H1 (cell line): ENCODE results near the gene SLC38A8. TPM values are rescaled to one million over a fixed set of nuclear protein-coding genes. Genes with fewer than 3 reads are reported as not detected.

Source experiments
- EP300 ChIP-seq, 2 experiments: IDR thresholded peaks; 1 replicate in 1 of 2; 2 replicates in 1 of 2; pipeline ENCODE4 v1.6.1; 2011 to 2012; ENCODE audit warnings: low read depth in 2 of 2, low read length in 2 of 2, mild to moderate bottlenecking in 2 of 2, borderline replicate concordance in 1 of 2, inconsistent platforms in 1 of 2, moderate library complexity in 1 of 2
- HDAC6 ChIP-seq: IDR thresholded peaks from one replicate; pipeline ENCODE4 v1.7.1; 2012; ENCODE audit warnings: low read depth, mild to moderate bottlenecking, inconsistent platforms, low read length, moderate library complexity
- KDM1A ChIP-seq: fragments of 200-600, 300-600 bp; sonication (generic); IDR thresholded peaks from 2 replicates; pipeline ENCODE4 v1.7.1; 2016; ENCODE audit warnings: mild to moderate bottlenecking, low read length, borderline replicate concordance
- NANOG ChIP-seq: IDR thresholded peaks from 2 replicates; pipeline ENCODE4 v1.6.1; 2011; ENCODE audit warnings: low read length, low read depth, mild to moderate bottlenecking, inconsistent platforms; ENCODE audit not compliant: insufficient read depth, poor library complexity, severe bottlenecking
- TCF12 ChIP-seq: IDR thresholded peaks from 2 replicates; pipeline ENCODE4 v1.6.1; 2011; ENCODE audit warnings: low read depth, mild to moderate bottlenecking, low read length
- polyA plus RNA-seq, 7 experiments: library from polyadenylated mRNA; depleted of rRNA in 3 of 7; stranded (reverse) in 5 of 7; unstranded in 2 of 7; fragments of >200 nt in 5 of 7; fragments of 200-250 nt in 2 of 7; gene quantifications; 1 replicate in 5 of 7; 2 replicates in 1 of 7; 4 replicates in 1 of 7; pipeline versions ENCODE4 v1.2.1 to v1.2.3, GENCODE V29; 2011 to 2013; ENCODE audit warnings: missing spikeins in 2 of 7, mixed read lengths in 2 of 7
- total RNA-seq: library from RNA; stranded (reverse); fragmentation: NEBNext Ultra II Directional; extraction: Animal tissue kit (Norgen Biotek cat#: 25700); gene quantifications from 2 replicates; pipeline ENCODE4 v1.2.1, GENCODE V29; 2021
- TF ChIP-seq, protein P1 (sequence below): fragments of 300-600 bp; sonication (generic); IDR thresholded peaks from 2 replicates; pipeline ENCODE4 v1.7.1; 2012; ENCODE audit warnings: low read length, moderate library complexity, mild to moderate bottlenecking, inconsistent platforms; ENCODE audit not compliant: insufficient replicate concordance

The SLC38A8 gene
- total and polyA plus RNA-seq, 2 of the 8 experiments (the other 6 are each of a cell fraction or from before 2014, with no cell fraction given), result 0.08 TPM; not detected in 1

DNA sequence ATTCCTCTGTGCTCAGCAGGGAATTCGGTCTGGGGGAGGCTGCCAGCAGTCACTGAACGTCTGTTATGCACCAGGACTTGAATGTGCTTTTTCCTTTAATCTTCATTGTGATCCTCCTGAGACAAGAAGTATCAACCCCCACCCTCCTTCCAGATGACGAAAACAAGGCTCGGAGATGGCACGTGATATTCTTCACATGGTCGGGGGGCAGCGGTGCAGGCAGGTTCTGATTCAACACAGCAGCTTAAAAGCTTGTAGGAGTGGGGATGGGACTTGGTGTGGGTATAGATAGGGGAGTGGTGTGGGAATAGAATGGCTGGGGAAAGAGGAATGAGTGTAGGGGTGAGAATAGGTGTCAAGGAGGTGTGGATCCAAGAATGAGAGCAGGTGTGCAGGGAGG lies 68.1 kb downstream of the SLC38A8 start (continued):
- TF ChIP-seq HDAC6 (no peak), TCF12 (no peak), EP300 (IDR thresholded peaks at IDR 0.05; ENCODE audit: borderline replicate concordance in 1 of 2, low read depth in 2 of 2, low read length in 2 of 2) (no peak), KDM1A (no peak), NANOG (no peak)
- TF ChIP-seq, protein P1, sequence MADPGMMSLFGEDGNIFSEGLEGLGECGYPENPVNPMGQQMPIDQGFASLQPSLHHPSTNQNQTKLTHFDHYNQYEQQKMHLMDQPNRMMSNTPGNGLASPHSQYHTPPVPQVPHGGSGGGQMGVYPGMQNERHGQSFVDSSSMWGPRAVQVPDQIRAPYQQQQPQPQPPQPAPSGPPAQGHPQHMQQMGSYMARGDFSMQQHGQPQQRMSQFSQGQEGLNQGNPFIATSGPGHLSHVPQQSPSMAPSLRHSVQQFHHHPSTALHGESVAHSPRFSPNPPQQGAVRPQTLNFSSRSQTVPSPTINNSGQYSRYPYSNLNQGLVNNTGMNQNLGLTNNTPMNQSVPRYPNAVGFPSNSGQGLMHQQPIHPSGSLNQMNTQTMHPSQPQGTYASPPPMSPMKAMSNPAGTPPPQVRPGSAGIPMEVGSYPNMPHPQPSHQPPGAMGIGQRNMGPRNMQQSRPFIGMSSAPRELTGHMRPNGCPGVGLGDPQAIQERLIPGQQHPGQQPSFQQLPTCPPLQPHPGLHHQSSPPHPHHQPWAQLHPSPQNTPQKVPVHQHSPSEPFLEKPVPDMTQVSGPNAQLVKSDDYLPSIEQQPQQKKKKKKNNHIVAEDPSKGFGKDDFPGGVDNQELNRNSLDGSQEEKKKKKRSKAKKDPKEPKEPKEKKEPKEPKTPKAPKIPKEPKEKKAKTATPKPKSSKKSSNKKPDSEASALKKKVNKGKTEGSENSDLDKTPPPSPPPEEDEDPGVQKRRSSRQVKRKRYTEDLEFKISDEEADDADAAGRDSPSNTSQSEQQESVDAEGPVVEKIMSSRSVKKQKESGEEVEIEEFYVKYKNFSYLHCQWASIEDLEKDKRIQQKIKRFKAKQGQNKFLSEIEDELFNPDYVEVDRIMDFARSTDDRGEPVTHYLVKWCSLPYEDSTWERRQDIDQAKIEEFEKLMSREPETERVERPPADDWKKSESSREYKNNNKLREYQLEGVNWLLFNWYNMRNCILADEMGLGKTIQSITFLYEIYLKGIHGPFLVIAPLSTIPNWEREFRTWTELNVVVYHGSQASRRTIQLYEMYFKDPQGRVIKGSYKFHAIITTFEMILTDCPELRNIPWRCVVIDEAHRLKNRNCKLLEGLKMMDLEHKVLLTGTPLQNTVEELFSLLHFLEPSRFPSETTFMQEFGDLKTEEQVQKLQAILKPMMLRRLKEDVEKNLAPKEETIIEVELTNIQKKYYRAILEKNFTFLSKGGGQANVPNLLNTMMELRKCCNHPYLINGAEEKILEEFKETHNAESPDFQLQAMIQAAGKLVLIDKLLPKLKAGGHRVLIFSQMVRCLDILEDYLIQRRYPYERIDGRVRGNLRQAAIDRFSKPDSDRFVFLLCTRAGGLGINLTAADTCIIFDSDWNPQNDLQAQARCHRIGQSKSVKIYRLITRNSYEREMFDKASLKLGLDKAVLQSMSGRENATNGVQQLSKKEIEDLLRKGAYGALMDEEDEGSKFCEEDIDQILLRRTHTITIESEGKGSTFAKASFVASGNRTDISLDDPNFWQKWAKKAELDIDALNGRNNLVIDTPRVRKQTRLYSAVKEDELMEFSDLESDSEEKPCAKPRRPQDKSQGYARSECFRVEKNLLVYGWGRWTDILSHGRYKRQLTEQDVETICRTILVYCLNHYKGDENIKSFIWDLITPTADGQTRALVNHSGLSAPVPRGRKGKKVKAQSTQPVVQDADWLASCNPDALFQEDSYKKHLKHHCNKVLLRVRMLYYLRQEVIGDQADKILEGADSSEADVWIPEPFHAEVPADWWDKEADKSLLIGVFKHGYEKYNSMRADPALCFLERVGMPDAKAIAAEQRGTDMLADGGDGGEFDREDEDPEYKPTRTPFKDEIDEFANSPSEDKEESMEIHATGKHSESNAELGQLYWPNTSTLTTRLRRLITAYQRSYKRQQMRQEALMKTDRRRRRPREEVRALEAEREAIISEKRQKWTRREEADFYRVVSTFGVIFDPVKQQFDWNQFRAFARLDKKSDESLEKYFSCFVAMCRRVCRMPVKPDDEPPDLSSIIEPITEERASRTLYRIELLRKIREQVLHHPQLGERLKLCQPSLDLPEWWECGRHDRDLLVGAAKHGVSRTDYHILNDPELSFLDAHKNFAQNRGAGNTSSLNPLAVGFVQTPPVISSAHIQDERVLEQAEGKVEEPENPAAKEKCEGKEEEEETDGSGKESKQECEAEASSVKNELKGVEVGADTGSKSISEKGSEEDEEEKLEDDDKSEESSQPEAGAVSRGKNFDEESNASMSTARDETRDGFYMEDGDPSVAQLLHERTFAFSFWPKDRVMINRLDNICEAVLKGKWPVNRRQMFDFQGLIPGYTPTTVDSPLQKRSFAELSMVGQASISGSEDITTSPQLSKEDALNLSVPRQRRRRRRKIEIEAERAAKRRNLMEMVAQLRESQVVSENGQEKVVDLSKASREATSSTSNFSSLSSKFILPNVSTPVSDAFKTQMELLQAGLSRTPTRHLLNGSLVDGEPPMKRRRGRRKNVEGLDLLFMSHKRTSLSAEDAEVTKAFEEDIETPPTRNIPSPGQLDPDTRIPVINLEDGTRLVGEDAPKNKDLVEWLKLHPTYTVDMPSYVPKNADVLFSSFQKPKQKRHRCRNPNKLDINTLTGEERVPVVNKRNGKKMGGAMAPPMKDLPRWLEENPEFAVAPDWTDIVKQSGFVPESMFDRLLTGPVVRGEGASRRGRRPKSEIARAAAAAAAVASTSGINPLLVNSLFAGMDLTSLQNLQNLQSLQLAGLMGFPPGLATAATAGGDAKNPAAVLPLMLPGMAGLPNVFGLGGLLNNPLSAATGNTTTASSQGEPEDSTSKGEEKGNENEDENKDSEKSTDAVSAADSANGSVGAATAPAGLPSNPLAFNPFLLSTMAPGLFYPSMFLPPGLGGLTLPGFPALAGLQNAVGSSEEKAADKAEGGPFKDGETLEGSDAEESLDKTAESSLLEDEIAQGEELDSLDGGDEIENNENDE, result no peak
